Fibroblast of lung (primary cell): Measurements from ENCODE around the gene LRP1. TPM values are rescaled to one million over a fixed set of nuclear protein-coding genes. Genes with fewer than 3 reads are reported as not detected.

Experiments
- DNase-seq, 2 donors: peaks; one replicate each; pipeline versions ENCODE4 v3.0.0 to v3.0.0-alpha.2; 2010; ENCODE audit warnings: low read depth in 2 of 2
- H2AFZ ChIP-seq: 2 replicates; pipeline ENCODE4 v1.5.1; 2012; ENCODE audit warnings: low read length, control low read depth, inconsistent platforms
- H3K27ac ChIP-seq: 2 replicates; pipeline ENCODE4 v1.5.1; 2011; ENCODE audit warnings: low read length, control low read depth; ENCODE audit not compliant: insufficient read depth
- H3K27me3 ChIP-seq: 2 replicates; pipeline ENCODE4 v1.5.1; 2011; ENCODE audit warnings: mild to moderate bottlenecking, low read length; ENCODE audit not compliant: control insufficient read depth, insufficient read depth
- H3K36me3 ChIP-seq: 2 replicates; pipeline ENCODE4 v1.5.1; 2011; ENCODE audit warnings: low read length; ENCODE audit not compliant: control insufficient read depth, insufficient read depth
- H3K4me1 ChIP-seq: 2 replicates; pipeline ENCODE4 v1.5.1; 2011; ENCODE audit warnings: low read length; ENCODE audit not compliant: control insufficient read depth, insufficient read depth; ENCODE audit errors: extremely low read depth
- H3K4me2 ChIP-seq: 2 replicates; pipeline ENCODE4 v1.5.1; 2011; ENCODE audit warnings: low read length, control low read depth; ENCODE audit not compliant: insufficient read depth; ENCODE audit errors: extremely low read depth
- H3K4me3 ChIP-seq, 4 experiments: fragments of 200-600 bp in 1 of 4; sonication (generic) in 1 of 4; replicated peaks in 1 of 4; 2 replicates each; pipeline ENCODE4 v1.5.1; 2011 to 2016; ENCODE audit warnings: low read length in 4 of 4, low read depth in 3 of 4, mild to moderate bottlenecking in 3 of 4, control low read depth in 2 of 4, inconsistent platforms in 1 of 4, mixed read lengths in 1 of 4; ENCODE audit not compliant: insufficient read depth in 1 of 4; ENCODE audit errors: control extremely low read depth in 1 of 4
- H3K79me2 ChIP-seq: 2 replicates; pipeline ENCODE4 v1.5.1; 2012; ENCODE audit warnings: mild to moderate bottlenecking, low read length, inconsistent platforms; ENCODE audit not compliant: control insufficient read depth, insufficient read depth
- H3K9ac ChIP-seq: 2 replicates; pipeline ENCODE4 v1.5.1; 2011; ENCODE audit warnings: mild to moderate bottlenecking, low read length, control low read depth; ENCODE audit not compliant: insufficient read depth
- H3K9me3 ChIP-seq: 2 replicates; pipeline ENCODE4 v1.5.1; 2012; ENCODE audit warnings: low read depth, low read length; ENCODE audit not compliant: control insufficient read depth, insufficient read depth
- H4K20me1 ChIP-seq: 2 replicates; pipeline ENCODE4 v1.5.1; 2011; ENCODE audit warnings: low read length; ENCODE audit not compliant: control insufficient read depth, insufficient read depth; ENCODE audit errors: extremely low read depth
- EZH2 ChIP-seq: IDR thresholded peaks from 2 replicates; pipeline ENCODE4 v1.5.1; 2012; ENCODE audit warnings: low read length, control low read depth, mild to moderate bottlenecking; ENCODE audit errors: missing control alignments
- polyA plus RNA-seq, 2 donors: library from polyadenylated mRNA; depleted of rRNA in 1 of 2; stranded (reverse) in 1 of 2; unstranded in 1 of 2; fragments of >200 nt; gene quantifications; 2 replicates each; pipeline ENCODE4 v1.2.1, GENCODE V29; 2011 to 2012; ENCODE audit warnings: missing spikeins in 1 of 2
- total RNA-seq: library from RNA; depleted of rRNA; stranded (reverse); fragments of >200 nt; gene quantifications from 2 replicates; pipeline ENCODE4 v1.2.1, GENCODE V29; 2014
- TF ChIP-seq, protein P1 (sequence below), 2 donors: IDR thresholded peaks in 1 of 2; conservative IDR thresholded peaks in 1 of 2; 1 replicate in 1 of 2; 2 replicates in 1 of 2; pipeline ENCODE4 v1.5.1; 2011 to 2012; ENCODE audit warnings: low read length in 2 of 2, control low read depth in 1 of 2, inconsistent platforms in 1 of 2, low read depth in 1 of 2, mild to moderate bottlenecking in 1 of 2

LRP1 gene
- total and polyA plus RNA-seq, 2 donors (not counting 1 experiment from before 2014, with no cell fraction given) = 92.2 to 464 TPM

DNA sequence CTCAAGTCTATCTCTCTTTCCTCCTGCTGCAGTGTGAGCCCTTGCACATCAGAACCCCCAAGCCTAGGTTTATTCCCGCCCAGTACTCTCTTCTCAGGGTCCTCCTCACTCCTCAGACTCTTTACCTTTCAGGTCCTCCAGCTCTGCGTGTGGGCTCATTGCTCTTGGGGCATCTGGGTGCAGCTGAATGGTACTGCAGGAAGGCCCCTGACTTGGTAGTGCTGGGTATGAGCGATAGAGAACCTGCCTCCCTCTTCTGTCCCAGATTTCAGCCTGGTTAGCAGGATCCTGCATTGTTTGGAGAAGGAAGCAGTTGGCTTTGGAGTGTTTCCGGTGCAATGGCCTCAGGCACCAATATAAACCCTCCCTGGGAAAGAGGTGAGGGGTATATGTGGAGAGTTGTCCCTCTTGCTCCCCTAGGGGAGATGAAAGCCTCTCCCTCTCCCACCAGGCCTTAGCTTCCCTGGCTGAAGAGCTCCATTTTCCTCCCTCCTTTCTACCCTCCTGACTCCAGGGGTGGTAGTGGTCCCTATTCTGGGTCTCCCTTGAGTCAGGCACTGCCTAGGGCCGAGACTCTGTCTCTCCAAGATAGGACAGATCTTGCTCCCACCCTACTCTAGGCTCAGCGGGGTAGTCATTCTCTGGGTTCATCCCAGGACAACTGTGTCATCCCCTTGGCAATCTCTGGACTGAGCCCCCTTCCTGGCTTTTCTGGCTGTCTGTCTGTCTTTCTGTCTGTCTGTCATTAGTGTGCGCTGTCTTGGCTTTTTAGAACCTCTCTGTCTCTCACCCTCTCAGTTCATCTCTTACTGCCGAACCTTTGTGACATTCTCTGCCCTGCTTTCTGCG, 3.8 kb downstream of the LRP1 start:
- Histone ChIP-seq H3K36me3 (peaks cover 6% of the 10 kb centered on the region), H3K79me2 (peaks cover 81% of the 10 kb centered on the region), H4K20me1 (no peaks in the 10 kb centered on the region), H2AFZ (no peak overlapping the region), H3K4me1 (peaks cover 52% of the 10 kb centered on the region), H3K4me2 (peak overlapping the region; percentile 95), H3K9me3 (no peaks in the 10 kb centered on the region), H3K27ac (peak overlapping the region; percentile 85), H3K27me3 (no peaks in the 10 kb centered on the region), H3K4me3 (peak overlapping the region; percentile 8 to 95 (median 82)), H3K9ac (peak overlapping the region; percentile 45)
- no peak for DNase-seq
- TF ChIP-seq, protein P1, sequence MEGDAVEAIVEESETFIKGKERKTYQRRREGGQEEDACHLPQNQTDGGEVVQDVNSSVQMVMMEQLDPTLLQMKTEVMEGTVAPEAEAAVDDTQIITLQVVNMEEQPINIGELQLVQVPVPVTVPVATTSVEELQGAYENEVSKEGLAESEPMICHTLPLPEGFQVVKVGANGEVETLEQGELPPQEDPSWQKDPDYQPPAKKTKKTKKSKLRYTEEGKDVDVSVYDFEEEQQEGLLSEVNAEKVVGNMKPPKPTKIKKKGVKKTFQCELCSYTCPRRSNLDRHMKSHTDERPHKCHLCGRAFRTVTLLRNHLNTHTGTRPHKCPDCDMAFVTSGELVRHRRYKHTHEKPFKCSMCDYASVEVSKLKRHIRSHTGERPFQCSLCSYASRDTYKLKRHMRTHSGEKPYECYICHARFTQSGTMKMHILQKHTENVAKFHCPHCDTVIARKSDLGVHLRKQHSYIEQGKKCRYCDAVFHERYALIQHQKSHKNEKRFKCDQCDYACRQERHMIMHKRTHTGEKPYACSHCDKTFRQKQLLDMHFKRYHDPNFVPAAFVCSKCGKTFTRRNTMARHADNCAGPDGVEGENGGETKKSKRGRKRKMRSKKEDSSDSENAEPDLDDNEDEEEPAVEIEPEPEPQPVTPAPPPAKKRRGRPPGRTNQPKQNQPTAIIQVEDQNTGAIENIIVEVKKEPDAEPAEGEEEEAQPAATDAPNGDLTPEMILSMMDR (conservative IDR thresholded peaks at IDR 0.05 in 1 of 2, IDR thresholded peaks at IDR 0.05 in 1 of 2; ENCODE audit: low read depth in 1 of 2, low read length in 2 of 2) = no peak
- TF ChIP-seq EZH2 = no peak

DNA sequence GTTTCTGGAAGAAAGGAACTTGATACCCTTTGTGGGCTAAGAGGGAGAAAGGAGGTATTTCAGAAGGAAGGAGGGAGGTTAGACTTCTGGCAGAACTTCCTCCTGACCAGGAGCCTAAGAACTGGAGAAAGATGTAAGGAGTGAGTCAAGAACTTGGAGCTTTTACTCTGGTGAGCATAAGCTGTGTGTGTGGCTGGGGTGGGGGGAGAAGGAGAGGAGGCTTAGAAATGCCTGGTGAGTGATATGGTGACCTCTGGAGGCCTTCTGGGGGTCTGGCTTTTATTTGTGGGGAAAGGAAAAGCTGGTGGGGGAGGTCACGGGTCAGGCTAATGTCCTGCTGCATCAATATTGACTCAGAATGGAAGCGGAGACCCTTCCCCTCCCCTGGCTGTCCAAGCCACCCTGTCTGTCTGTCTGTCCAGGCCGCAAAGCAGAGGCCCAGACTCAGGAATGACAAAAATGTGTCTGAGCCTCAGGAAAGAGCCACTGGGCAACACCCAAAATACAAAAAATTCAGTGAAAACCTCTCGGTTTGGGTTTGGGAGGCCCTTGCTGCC, 4.8 kb downstream of the LRP1 start:
- Histone ChIP-seq H2AFZ (no peak overlapping the region), H4K20me1 (no peaks in the 10 kb centered on the region), H3K79me2 (peaks cover 91% of the 10 kb centered on the region), H3K27me3 (no peaks in the 10 kb centered on the region), H3K4me1 (peaks cover 58% of the 10 kb centered on the region), H3K9me3 (no peaks in the 10 kb centered on the region), H3K4me3 (peak overlapping the region; percentile 8 to 95 (median 82)), H3K9ac (peak overlapping the region; percentile 45), H3K4me2 (peak overlapping the region; percentile 95), H3K36me3 (peaks cover 6% of the 10 kb centered on the region), H3K27ac (peak overlapping the region; percentile 85)
- peak; percentile 46 to 74 for DNase-seq
- TF ChIP-seq, protein P1 (conservative IDR thresholded peaks at IDR 0.05 in 1 of 2, IDR thresholded peaks at IDR 0.05 in 1 of 2; ENCODE audit: low read depth in 1 of 2, low read length in 2 of 2) = no peak
- TF ChIP-seq EZH2 = no peak

DNA sequence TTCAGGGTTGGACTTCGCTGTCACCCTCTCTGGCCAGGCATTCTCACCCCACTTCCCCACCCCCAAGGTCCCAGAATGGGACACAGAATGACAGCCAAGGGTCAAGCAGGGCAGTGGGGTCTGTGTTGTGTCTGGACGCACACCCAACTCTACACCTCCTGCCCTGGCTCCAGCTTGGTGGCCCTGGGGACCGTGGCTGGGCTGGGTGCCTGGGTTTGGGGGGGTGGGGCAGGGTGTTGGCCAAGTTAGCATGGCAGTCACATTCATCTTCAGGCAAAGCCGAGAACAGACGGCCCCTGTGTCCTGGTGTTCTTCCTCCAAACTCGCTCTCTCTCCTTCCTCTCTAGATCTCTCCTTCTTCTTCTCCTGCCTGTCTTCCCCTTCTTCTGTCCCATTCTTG, 5.6 kb downstream of the LRP1 start:
- H4K20me1 ChIP-seq = no peaks in the 10 kb centered on the region
- peaks cover 91% of the 10 kb centered on the region for H3K79me2 ChIP-seq
- no peak for DNase-seq
- H3K27ac ChIP-seq = peak overlapping the region; percentile 85
- H3K36me3 ChIP-seq = peaks cover 8% of the 10 kb centered on the region
- H3K9ac ChIP-seq = peak overlapping the region; percentile 7
- TF ChIP-seq EZH2 = no peak
- H3K4me3 ChIP-seq = peak overlapping the region in 2 of 4 experiments; percentile 29 to 46
- H3K4me1 ChIP-seq = peaks cover 65% of the 10 kb centered on the region
- H3K27me3 ChIP-seq = no peaks in the 10 kb centered on the region
- H3K4me2 ChIP-seq = peak overlapping the region; percentile 69
- H2AFZ ChIP-seq = no peak overlapping the region
- H3K9me3 ChIP-seq = no peaks in the 10 kb centered on the region
